Nephron (organoid): ENCODE data around the gene KANSL1.

Experiments
- H3K27ac Mint-ChIP-seq, 3 experiments: 2 replicates each; pipeline ENCODE4 v1.8.0; 2020; ENCODE audit warnings: mixed read lengths in 3 of 3, mild to moderate bottlenecking in 2 of 3, moderate library complexity in 1 of 3
- H3K27me3 Mint-ChIP-seq: 2 replicates; pipeline ENCODE4 v1.8.0; 2021; ENCODE audit warnings: low read depth, mild to moderate bottlenecking, moderate library complexity, mixed read lengths
- H3K36me3 Mint-ChIP-seq: 2 replicates; pipeline ENCODE4 v1.8.0; 2020; ENCODE audit warnings: low read depth, mixed read lengths
- H3K4me1 Mint-ChIP-seq: 2 replicates; pipeline ENCODE4 v1.8.0; 2020; ENCODE audit warnings: mixed read lengths
- H3K4me3 Mint-ChIP-seq, 3 experiments: 2 replicates each; pipeline ENCODE4 v1.8.0; 2020; ENCODE audit warnings: mild to moderate bottlenecking in 3 of 3, mixed read lengths in 3 of 3, moderate library complexity in 2 of 3
- H3K9me3 Mint-ChIP-seq: 2 replicates; pipeline ENCODE4 v1.8.0; 2020; ENCODE audit warnings: mixed read lengths
- TF ChIP-seq, protein P1 (sequence below), 3 experiments: fragments of 200-600 bp; sonication (generic); IDR thresholded peaks; one replicate each; pipeline ENCODE4 v1.5.0; 2021; ENCODE audit warnings: antibody characterized with exemption in 3 of 3; ENCODE audit not compliant: unreplicated experiment in 3 of 3

KANSL1 gene

DNA sequence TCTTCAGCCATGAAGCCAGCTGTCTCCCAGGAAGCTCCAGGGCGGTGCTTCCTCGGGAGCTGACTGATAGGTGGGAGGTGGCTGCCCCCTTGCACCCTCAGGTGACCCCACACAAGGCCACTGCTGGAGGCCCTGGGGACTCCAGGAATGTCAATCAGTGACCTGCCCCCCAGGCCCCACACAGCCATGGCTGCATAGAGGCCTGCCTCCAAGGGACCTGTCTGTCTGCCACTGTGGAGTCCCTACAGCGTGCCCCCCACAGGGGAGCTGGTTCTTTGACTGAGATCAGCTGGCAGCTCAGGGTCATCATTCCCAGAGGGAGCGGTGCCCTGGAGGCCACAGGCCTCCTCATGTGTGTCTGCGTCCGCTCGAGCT, 180.1 kb downstream of the KANSL1 start:
- H3K36me3 Mint-ChIP-seq, result no peaks in the 10 kb centered on the region
- no peaks in the 10 kb centered on the region for H3K9me3 Mint-ChIP-seq
- H3K4me3 Mint-ChIP-seq, result no peak overlapping the region
- H3K27ac Mint-ChIP-seq, result no peak overlapping the region
- TF ChIP-seq, protein P1, sequence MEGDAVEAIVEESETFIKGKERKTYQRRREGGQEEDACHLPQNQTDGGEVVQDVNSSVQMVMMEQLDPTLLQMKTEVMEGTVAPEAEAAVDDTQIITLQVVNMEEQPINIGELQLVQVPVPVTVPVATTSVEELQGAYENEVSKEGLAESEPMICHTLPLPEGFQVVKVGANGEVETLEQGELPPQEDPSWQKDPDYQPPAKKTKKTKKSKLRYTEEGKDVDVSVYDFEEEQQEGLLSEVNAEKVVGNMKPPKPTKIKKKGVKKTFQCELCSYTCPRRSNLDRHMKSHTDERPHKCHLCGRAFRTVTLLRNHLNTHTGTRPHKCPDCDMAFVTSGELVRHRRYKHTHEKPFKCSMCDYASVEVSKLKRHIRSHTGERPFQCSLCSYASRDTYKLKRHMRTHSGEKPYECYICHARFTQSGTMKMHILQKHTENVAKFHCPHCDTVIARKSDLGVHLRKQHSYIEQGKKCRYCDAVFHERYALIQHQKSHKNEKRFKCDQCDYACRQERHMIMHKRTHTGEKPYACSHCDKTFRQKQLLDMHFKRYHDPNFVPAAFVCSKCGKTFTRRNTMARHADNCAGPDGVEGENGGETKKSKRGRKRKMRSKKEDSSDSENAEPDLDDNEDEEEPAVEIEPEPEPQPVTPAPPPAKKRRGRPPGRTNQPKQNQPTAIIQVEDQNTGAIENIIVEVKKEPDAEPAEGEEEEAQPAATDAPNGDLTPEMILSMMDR (IDR thresholded peaks at IDR 0.05; ENCODE audit: unreplicated experiment in 3 of 3), result no peak
- peaks cover 7% of the 10 kb centered on the region for H3K27me3 Mint-ChIP-seq
- peaks cover 10% of the 10 kb centered on the region for H3K4me1 Mint-ChIP-seq

DNA sequence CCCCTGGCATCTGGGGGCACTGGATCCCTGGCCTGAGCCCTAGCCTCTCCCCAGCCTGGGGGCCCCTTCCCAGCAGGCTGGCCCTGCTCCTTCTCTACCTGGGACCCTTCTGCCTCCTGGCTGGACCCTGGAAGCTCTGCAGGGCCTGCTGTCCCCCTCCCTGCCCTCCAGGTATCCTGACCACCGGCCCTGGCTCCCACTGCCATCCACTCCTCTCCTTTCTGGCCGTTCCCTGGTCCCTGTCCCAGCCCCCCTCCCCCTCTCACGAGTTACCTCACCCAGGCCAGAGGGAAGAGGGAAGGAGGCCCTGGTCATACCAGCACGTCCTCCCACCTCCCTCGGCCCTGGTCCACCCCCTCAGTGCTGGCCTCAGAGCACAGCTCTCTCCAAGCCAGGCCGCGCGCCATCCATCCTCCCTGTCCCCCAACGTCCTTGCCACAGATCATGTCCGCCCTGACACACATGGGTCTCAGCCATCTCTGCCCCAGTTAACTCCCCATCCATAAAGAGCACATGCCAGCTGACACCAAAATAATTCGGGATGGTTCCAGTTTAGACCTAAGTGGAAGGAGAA, 180.6 kb downstream of the KANSL1 start:
- H3K36me3 Mint-ChIP-seq, result no peaks in the 10 kb centered on the region
- TF ChIP-seq, protein P1 (IDR thresholded peaks at IDR 0.05; ENCODE audit: unreplicated experiment in 3 of 3), result no peak
- no peaks in the 10 kb centered on the region for H3K9me3 Mint-ChIP-seq
- H3K27me3 Mint-ChIP-seq, result peaks cover 9% of the 10 kb centered on the region
- no peak overlapping the region for H3K27ac Mint-ChIP-seq
- H3K4me3 Mint-ChIP-seq, result no peak overlapping the region
- H3K4me1 Mint-ChIP-seq, result peaks cover 10% of the 10 kb centered on the region

DNA sequence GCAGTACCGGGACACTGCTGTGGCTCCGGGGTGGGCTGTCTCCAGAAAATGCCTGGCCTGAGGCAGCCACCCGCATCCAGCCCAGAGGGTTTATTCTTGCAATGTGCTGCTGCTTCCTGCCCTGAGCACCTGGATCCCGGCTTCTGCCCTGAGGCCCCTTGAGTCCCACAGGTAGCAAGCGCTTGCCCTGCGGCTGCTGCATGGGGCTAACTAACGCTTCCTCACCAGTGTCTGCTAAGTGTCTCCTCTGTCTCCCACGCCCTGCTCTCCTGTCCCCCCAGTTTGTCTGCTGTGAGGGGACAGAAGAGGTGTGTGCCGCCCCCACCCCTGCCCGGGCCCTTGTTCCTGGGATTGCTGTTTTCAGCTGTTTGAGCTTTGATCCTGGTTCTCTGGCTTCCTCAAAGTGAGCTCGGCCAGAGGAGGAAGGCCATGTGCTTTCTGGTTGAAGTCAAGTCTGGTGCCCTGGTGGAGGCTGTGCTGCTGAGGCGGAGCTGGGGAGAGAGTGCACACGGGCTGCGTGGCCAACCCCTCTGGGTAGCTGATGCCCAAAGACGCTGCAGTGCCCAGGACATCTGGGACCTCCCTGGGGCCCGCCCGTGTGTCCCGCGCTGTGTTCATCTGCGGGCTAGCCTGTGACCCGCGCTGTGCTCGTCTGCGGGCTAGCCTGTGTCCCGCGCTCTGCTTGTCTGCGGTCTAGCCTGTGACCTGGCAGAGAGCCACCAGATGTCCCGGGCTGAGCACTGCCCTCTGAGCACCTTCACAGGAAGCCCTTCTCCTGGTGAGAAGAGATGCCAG, 181.3 kb downstream of the KANSL1 start:
- H3K4me1 Mint-ChIP-seq, result peaks cover 10% of the 10 kb centered on the region
- TF ChIP-seq, protein P1 (IDR thresholded peaks at IDR 0.05; ENCODE audit: unreplicated experiment in 3 of 3), result no peak
- no peak overlapping the region for H3K27ac Mint-ChIP-seq
- H3K4me3 Mint-ChIP-seq, result no peak overlapping the region
- H3K9me3 Mint-ChIP-seq, result no peaks in the 10 kb centered on the region
- no peaks in the 10 kb centered on the region for H3K36me3 Mint-ChIP-seq
- H3K27me3 Mint-ChIP-seq, result peaks cover 11% of the 10 kb centered on the region

DNA sequence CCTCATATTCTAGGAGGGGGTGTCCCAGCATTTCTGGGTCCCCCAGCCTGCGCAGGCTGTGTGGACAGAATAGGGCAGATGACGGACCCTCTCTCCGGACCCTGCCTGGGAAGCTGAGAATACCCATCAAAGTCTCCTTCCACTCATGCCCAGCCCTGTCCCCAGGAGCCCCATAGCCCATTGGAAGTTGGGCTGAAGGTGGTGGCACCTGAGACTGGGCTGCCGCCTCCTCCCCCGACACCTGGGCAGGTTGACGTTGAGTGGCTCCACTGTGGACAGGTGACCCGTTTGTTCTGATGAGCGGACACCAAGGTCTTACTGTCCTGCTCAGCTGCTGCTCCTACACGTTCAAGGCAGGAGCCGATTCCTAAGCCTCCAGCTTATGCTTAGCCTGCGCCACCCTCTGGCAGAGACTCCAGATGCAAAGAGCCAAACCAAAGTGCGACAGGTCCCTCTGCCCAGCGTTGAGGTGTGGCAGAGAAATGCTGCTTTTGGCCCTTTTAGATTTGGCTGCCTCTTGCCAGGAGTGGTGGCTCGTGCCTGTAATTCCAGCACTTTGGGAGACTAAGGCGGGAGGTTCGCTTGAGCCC, 182.5 kb downstream of the KANSL1 start:
- no peaks in the 10 kb centered on the region for H3K36me3 Mint-ChIP-seq

DNA sequence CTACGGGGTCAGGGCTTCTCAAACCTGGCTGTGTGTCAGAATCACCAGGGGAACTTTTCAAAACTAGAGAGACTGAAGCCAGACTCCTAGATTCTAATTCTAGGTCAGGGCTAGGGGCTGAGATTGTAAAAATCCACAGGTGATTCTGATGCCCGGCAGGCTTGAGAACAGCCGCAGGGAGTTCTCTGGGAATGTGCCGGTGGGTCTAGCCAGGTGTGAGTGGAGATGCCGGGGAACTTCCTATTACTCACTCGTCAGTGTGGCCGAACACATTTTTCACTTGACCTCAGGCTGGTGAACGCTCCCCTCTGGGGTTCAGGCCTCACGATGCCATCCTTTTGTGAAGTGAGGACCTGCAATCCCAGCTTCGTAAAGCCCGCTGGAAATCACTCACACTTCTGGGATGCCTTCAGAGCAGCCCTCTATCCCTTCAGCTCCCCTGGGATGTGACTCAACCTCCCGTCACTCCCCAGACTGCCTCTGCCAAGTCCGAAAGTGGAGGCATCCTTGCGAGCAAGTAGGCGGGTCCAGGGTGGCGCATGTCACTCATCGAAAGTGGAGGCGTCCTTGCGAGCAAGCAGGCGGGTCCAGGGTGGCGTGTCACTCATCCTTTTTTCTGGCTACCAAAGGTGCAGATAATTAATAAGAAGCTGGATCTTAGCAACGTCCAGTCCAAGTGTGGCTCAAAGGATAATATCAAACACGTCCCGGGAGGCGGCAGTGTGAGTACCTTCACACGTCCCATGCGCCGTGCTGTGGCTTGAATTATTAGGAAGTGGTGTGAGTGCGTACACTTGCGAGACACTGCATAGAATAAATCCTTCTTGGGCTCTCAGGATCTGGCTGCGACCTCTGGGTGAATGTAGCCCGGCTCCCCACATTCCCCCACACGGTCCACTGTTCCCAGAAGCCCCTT, 183.3 kb downstream of the KANSL1 start:
- Mint-ChIP-seq H3K4me1 (peaks cover 10% of the 10 kb centered on the region), H3K36me3 (no peaks in the 10 kb centered on the region), H3K27me3 (peaks cover 11% of the 10 kb centered on the region), H3K9me3 (no peaks in the 10 kb centered on the region), H3K27ac (no peak overlapping the region), H3K4me3 (no peak overlapping the region)
- TF ChIP-seq, protein P1 (IDR thresholded peaks at IDR 0.05; ENCODE audit: unreplicated experiment in 3 of 3), result no peak

More for the DNA sequence above, 182.5 kb downstream of the KANSL1 start:
- H3K9me3 Mint-ChIP-seq, result no peaks in the 10 kb centered on the region
- TF ChIP-seq, protein P1 (IDR thresholded peaks at IDR 0.05; ENCODE audit: unreplicated experiment in 3 of 3), result no peak
- no peak overlapping the region for H3K4me3 Mint-ChIP-seq
- H3K27me3 Mint-ChIP-seq, result peaks cover 11% of the 10 kb centered on the region
- H3K4me1 Mint-ChIP-seq, result peaks cover 10% of the 10 kb centered on the region
- no peak overlapping the region for H3K27ac Mint-ChIP-seq
